Mesenteric fat pad (tissue), 1 donor: ENCODE results near the gene HDC. TPM values are rescaled to one million over a fixed set of nuclear protein-coding genes. Genes with fewer than 3 reads are reported as not detected.

ENCODE experiments used
- DNase-seq: peaks from one replicate; pipeline ENCODE4 v3.0.0-alpha.2; 2020; ENCODE audit warnings: low spot score
- total RNA-seq: library from RNA; stranded (reverse); fragmentation: NEBNext Ultra II Directional; extraction: Animal tissue kit (Norgen Biotek cat#: 25700); gene quantifications from one replicate; pipeline ENCODE4 v1.2.1, GENCODE V29; 2021
- donor health status: DM: yes; HTN: yes; CAD: no.

Gene HDC
- total RNA-seq, 1 donor from 2014 or later: 3.2 TPM

GRCh38 chr15:50227076-50227475, 38.5 kb downstream of the HDC start:
- DNase-seq: no peak

GRCh38 chr15:50225938-50226337, 39.6 kb downstream of the HDC start:
- DNase-seq: no peak

- DNase-seq: no peak
Measured at GRCh38 chr15:50225057-50225456, 40.5 kb downstream of the HDC start.

DNA sequence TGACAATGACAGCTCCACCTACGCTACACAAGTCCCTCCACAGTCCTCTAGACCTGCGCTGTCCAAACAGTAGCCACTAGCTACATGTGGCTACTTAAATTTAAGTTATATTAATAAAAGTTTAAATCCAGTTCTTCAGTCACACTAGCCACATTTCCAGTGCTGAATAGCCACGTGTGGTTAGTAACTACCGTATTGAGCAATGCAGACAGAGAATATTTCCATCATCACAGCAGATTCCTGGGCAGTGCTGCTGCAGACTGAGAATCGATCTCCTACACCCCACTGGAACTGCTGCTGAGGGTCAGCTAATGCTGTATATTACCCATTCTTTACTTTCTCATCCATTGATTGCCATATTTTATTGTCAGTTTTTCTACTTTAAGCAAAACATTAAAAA, 40.9 kb downstream of the HDC start:
- no peak for DNase-seq

GRCh38 chr15:50222181-50222580, 43.3 kb downstream of the HDC start:
- no peak for DNase-seq

- DNase-seq: no peak
Measured at GRCh38 chr15:50219820-50220219, 45.7 kb downstream of the HDC start.

DNA sequence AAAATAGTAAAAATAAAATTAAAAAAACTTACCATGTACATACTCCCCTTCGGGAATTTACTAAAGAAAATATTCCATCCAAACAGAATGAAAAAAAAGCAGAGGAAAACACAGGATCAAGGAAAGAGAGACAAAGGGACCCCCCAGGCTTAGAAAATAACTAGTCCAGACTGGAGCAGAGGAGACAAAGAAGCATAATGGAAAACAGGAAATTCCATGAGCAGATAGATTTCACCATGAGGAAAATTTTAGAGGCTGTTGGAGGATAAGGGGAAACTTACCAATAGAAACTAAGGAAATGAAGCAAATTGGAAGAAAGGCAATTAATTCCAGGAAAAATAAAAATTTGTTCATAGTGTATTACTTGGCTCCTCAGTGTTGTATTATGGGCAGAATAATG, 46.8 kb downstream of the HDC start:
- DNase-seq: no peak

GRCh38 chr15:50218291-50218690, 47.2 kb downstream of the HDC start:
- no peak for DNase-seq

DNA sequence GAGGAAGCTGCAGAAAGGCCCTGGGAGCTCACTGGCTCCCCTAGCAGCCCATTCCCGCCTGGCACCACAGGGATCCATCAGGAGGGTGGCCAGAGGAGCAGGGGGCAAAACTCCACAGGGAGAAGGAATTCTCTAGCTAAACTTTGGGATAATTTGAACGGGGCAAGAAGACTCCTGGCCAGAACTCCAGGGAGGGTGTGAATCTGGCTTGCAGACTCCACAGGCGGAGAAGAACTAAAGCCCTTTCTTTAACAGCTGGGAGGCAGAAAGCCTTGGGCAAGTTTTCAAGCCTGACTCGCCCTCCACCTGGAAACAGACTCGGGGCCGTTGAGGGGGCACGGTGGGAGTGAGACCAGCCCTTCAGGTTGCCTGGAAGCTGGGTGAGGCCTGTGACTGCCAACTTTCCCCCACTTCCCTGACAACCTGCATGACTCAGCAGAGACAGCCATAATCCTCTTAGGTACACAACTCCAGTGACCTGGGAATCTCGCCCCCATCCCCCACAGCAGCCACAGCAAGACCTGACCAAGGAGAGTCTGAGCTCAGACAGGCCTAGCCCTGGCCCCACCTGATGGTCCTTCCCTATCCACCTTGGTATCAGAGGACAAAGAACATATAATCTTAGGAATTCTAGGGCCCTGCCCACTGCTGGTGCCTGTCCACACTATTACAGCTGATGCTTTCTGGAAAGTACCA, 54.9 kb downstream of the HDC start:
- no peak for DNase-seq

DNA sequence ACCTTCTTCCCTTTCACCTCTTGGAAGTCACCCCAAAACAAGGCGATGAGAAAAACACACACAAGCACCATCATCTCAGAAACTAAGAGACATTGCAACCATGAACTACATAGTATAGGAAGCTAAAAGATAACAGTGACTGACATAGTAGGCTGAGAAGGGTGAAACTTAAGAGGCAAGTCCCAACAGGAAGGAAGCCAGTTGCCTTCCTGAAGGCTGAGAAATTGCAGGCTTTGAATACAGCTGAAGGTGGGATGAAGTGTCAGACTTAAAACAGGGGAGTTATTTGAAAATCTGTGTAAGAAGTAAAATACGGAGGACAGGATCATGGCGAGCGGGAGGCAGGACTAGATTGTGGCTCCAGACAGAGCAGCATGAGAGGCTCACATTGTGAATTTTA, 55.7 kb downstream of the HDC start:
- no peak for DNase-seq

- DNase-seq: no peak
Measured at GRCh38 chr15:50206020-50206419, 59.5 kb downstream of the HDC start.

DNA sequence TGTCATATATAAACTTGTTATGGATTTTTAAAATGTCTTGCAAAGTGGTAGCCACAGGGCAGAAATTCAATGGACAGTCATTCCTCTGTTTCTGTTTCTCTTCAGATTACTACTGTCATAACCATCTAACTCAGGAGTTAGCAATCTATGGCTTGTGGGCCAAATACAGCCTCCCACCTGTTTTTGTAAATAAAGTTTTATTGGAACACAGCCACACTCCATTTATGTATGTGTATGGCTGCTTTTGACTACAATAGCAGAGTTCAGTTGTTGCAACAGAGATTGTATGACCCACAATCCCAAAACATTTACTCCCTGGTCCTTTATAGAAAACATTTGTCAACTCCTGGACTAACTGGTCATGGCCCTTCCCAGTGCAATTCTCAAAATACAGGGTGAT, 63.5 kb downstream of the HDC start:
- no peak for DNase-seq

DNA sequence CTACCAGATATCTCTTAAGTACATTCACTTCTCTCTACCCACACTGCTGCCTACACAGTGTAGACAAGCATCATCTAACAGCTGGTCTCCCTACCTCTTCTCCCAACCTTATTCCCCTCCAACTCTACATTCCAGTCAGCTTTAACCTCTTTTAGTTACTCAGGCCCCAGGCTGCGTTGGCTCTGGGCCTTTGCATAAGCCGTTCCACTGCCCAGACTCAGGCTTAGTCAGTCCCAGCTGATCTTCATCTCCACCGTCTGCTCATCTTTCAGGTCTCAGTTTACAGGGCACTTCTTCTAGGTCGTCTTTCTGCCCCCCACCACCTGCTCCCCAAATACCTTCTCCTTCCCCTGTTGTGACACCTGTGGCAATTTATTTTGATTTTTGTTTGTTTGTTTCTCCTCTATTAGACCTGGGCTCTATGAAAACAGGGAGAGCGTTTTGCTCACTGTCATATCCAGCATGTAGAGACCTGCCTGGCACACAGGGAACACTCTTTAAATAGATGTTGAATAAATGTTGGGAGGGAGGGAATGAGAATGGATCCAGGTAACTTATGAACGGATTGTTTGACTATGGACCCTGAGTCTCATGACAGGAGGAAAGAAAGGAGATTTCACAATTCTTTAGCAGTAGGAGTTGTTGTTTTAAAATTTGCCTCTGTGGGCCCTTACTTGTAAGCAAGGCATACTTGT, 72.5 kb downstream of the HDC start:
- no peak for DNase-seq

DNA sequence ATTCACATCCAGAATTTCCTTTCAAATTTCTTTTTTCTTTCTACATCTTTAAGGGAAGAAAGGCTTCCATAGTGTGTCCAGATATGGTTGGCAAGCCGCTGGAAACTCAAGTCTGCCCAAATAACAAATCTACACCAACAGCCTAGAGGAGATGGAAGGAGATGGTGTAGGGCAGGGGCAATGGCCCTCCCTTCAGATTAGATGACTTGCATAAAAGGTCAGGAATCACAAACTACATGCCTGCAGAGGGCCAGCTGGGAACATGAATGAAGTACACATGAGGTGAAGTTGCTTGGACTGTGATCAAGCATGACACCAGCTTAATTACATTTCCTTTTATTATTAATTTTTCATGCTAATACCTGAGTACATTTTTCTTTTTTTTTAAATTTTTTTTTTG, 73.4 kb downstream of the HDC start:
- DNase-seq: no peak

Other genes with a start within 250 kb of the HDC start
- 31.5 TPM for gene ATP8B4, start 146.5 kb downstream of the HDC start, total RNA-seq
- gene SLC27A2, start 83.5 kb downstream of the HDC start, total RNA-seq: 1.7 TPM
- gene GABPB1, start 89.5 kb upstream of the HDC start, total RNA-seq: 22.0 TPM
- gene USP8, start 158.7 kb upstream of the HDC start, total RNA-seq: 62.1 TPM